Stimulated activated CD8-positive, alpha-beta memory T cell treated with anti-CD3 and anti-CD28 coated beads, Interleukin-12 subunit alpha, Interleukin-12 subunit beta, amount 100 ng/mL, for 24 hours (primary cell): Measurements from ENCODE around the gene MRPL14.

Experiments used
- DNase-seq: peaks from one replicate; pipeline ENCODE4 v3.0.0-alpha.2; 2020; ENCODE audit errors: extremely low read depth

MRPL14 gene

GRCh38 chr6:44126320-44127149, 717 bp downstream of the MRPL14 start:
- DNase-seq: peak; percentile 62

- DNase-seq: no peak
These were observed 3.7 kb downstream of the MRPL14 start for GRCh38 chr6:44123544-44123943.

- no peak for DNase-seq
These were observed 4.5 kb downstream of the MRPL14 start for GRCh38 chr6:44122801-44123200.

- no peak for DNase-seq
These were observed 6.4 kb downstream of the MRPL14 start for GRCh38 chr6:44120692-44121443.

- DNase-seq: no peak
These were observed 7.5 kb downstream of the MRPL14 start for GRCh38 chr6:44119704-44120262.

- no peak for DNase-seq
These were observed 9.7 kb downstream of the MRPL14 start for GRCh38 chr6:44117397-44118128.

- no peak for DNase-seq
These were observed 10.4 kb downstream of the MRPL14 start for GRCh38 chr6:44116641-44117382.

- DNase-seq: no peak
These were observed 11.4 kb downstream of the MRPL14 start for GRCh38 chr6:44115866-44116265.

- no peak for DNase-seq
These were observed 13.8 kb downstream of the MRPL14 start for GRCh38 chr6:44113414-44113813.

- DNase-seq: no peak
These were observed 15.5 kb downstream of the MRPL14 start for GRCh38 chr6:44111434-44112417.

GRCh38 chr6:44110966-44111365, 16.3 kb downstream of the MRPL14 start:
- no peak for DNase-seq

- no peak for DNase-seq
These were observed 17.1 kb downstream of the MRPL14 start for GRCh38 chr6:44110005-44110676.

GRCh38 chr6:44109212-44109611, 18.0 kb downstream of the MRPL14 start:
- no peak for DNase-seq

GRCh38 chr6:44108471-44108870, 18.8 kb downstream of the MRPL14 start:
- no peak for DNase-seq

GRCh38 chr6:44107017-44107416, 20.2 kb downstream of the MRPL14 start:
- no peak for DNase-seq

GRCh38 chr6:44105993-44106740, 21.1 kb downstream of the MRPL14 start:
- DNase-seq: no peak

- DNase-seq: no peak
These were observed 22.1 kb downstream of the MRPL14 start for GRCh38 chr6:44105146-44105545.

- DNase-seq: no peak
These were observed 22.7 kb downstream of the MRPL14 start for GRCh38 chr6:44104481-44105021.

- DNase-seq: no peak
These were observed 24.7 kb downstream of the MRPL14 start for GRCh38 chr6:44102527-44102926.
